HepG2 (cell line): ENCODE measurements around the gene DENND5A. TPM values are rescaled to one million over a fixed set of nuclear protein-coding genes. Genes with fewer than 3 reads are reported as not detected.

Experiments used
- ARID2 ChIP-seq: sonication (generic); formaldehyde crosslinking; IDR thresholded peaks from 2 replicates; pipeline ENCODE4 v1.8.1; 2022; ENCODE audit warnings: mild to moderate bottlenecking, missing genetic modification reagents, borderline replicate concordance
- ATF2 ChIP-seq: sonication (generic); formaldehyde crosslinking; IDR thresholded peaks from 2 replicates; pipeline ENCODE4 v1.4.0; 2020; ENCODE audit warnings: missing genetic modification reagents
- ATF5 ChIP-seq: sonication (generic); formaldehyde crosslinking; IDR thresholded peaks from 2 replicates; pipeline ENCODE4 v1.4.0; 2020; ENCODE audit warnings: mild to moderate bottlenecking, low read depth, missing genetic modification reagents
- CBFB ChIP-seq: sonication (generic); formaldehyde crosslinking; IDR thresholded peaks from 2 replicates; pipeline ENCODE4 v1.4.0; 2020; ENCODE audit warnings: missing genetic modification reagents
- CEBPB ChIP-seq: IDR thresholded peaks from 2 replicates; pipeline ENCODE4 v1.6.1; 2011; ENCODE audit warnings: low read depth, low read length, improper control_type of control experiment, borderline replicate concordance
- CEBPG ChIP-seq: IDR thresholded peaks from 2 replicates; pipeline ENCODE4 v1.6.1; 2016
- ELF1 ChIP-seq: sonication (generic); formaldehyde crosslinking; IDR thresholded peaks from 2 replicates; pipeline ENCODE4 v1.4.0; 2020; ENCODE audit warnings: missing genetic modification reagents
- ELF4 ChIP-seq: sonication (generic); formaldehyde crosslinking; IDR thresholded peaks from 2 replicates; pipeline ENCODE4 v1.5.0; 2020; ENCODE audit warnings: missing genetic modification reagents, mild to moderate bottlenecking, moderate library complexity, borderline replicate concordance
- NCOA1 ChIP-seq: sonication (generic); formaldehyde crosslinking; IDR thresholded peaks from 2 replicates; pipeline ENCODE4 v1.9.0; 2021; ENCODE audit warnings: missing genetic modification reagents
- SRF ChIP-seq: IDR thresholded peaks from 2 replicates; pipeline ENCODE4 v1.6.1; 2011; ENCODE audit warnings: mild to moderate bottlenecking, low read depth, low read length, moderate library complexity
- ZNF335 ChIP-seq: sonication (generic); formaldehyde crosslinking; IDR thresholded peaks from 2 replicates; pipeline ENCODE4 v1.4.0; 2020; ENCODE audit warnings: missing genetic modification reagents
- ZNF33A ChIP-seq: sonication (generic); formaldehyde crosslinking; IDR thresholded peaks from 2 replicates; pipeline ENCODE4 v1.5.1; 2020; ENCODE audit warnings: missing genetic modification reagents, mild to moderate bottlenecking, moderate library complexity, borderline replicate concordance
- ZNF451 ChIP-seq: sonication (generic); formaldehyde crosslinking; IDR thresholded peaks from 2 replicates; pipeline ENCODE4 v1.5.0; 2020; ENCODE audit warnings: mild to moderate bottlenecking, missing genetic modification reagents
- ZNF552 ChIP-seq: sonication (generic); formaldehyde crosslinking; IDR thresholded peaks from 2 replicates; pipeline ENCODE4 v1.9.0; 2022; ENCODE audit warnings: missing genetic modification reagents, mild to moderate bottlenecking, borderline replicate concordance
- ZNF609 ChIP-seq: sonication (generic); formaldehyde crosslinking; IDR thresholded peaks from 2 replicates; pipeline ENCODE4 v1.4.0; 2020; ENCODE audit warnings: mild to moderate bottlenecking, missing genetic modification reagents, borderline replicate concordance
- ZNF784 ChIP-seq: sonication (generic); formaldehyde crosslinking; IDR thresholded peaks from 2 replicates; pipeline ENCODE4 v1.5.1; 2020; ENCODE audit warnings: missing genetic modification reagents, mild to moderate bottlenecking, borderline replicate concordance
- polyA plus RNA-seq, 8 experiments: library from polyadenylated mRNA; depleted of rRNA in 3 of 8; stranded (reverse) in 7 of 8; unstranded in 1 of 8; fragments of >200 nt; fragmentation: Illumina TruSeq in 4 of 8; extraction: Trizol in 4 of 8; gene quantifications; 2 replicates each; pipeline versions ENCODE4 v1.2.1 to v1.2.3, GENCODE V29; 2011 to 2016; ENCODE audit warnings: low read depth in 4 of 8, missing spikeins in 1 of 8, mixed read lengths in 1 of 8; ENCODE audit not compliant: insufficient read depth in 1 of 8
- total RNA-seq, 5 experiments: library from RNA; depleted of rRNA; stranded (reverse); fragments of >200 nt; fragmentation: Illumina TruSeq; extraction: Trizol; gene quantifications; 2 replicates each; pipeline ENCODE4 v1.2.3, GENCODE V29; 2016; ENCODE audit warnings: low read depth in 1 of 5
- TF ChIP-seq, protein P1 (sequence below): sonication (generic); formaldehyde crosslinking; IDR thresholded peaks from 2 replicates; pipeline ENCODE4 v1.8.0; 2022; ENCODE audit warnings: missing genetic modification reagents, low read depth, mild to moderate bottlenecking, borderline replicate concordance
- TF ChIP-seq, protein P2 (sequence below): sonication (generic); formaldehyde crosslinking; IDR thresholded peaks from 2 replicates; pipeline ENCODE4 v1.8.0; 2022; ENCODE audit warnings: mild to moderate bottlenecking, missing genetic modification reagents, borderline replicate concordance

Gene DENND5A
- total and polyA plus RNA-seq, 2 of the 13 experiments (the other 11 are each of a cell fraction or from before 2014, with no cell fraction given), result 63.3 to 145 TPM

- TF ChIP-seq ATF5 (CRISPR knock-in tag), result no peak
- no peak for TF ChIP-seq NCOA1 (CRISPR knock-in tag)
- TF ChIP-seq, protein P1, sequence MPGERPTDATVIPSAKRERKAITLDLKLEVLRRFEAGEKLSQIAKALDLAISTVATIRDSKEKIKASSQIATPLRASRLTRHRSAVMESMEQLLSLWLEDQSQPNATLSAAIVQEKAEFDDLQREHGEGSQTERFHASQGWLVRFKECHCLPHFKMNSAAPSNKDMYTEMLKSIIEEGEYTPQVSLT (CRISPR knock-in tag), result no peak; the same call in 1 of the 2 replicates
- TF ChIP-seq ATF2, result peak; percentile 99
- TF ChIP-seq ZNF552, result 0 out of 2 replicates have a peak, but pooled peaks have one; percentile 23
- no peak for TF ChIP-seq ZNF609
- TF ChIP-seq, protein P2, sequence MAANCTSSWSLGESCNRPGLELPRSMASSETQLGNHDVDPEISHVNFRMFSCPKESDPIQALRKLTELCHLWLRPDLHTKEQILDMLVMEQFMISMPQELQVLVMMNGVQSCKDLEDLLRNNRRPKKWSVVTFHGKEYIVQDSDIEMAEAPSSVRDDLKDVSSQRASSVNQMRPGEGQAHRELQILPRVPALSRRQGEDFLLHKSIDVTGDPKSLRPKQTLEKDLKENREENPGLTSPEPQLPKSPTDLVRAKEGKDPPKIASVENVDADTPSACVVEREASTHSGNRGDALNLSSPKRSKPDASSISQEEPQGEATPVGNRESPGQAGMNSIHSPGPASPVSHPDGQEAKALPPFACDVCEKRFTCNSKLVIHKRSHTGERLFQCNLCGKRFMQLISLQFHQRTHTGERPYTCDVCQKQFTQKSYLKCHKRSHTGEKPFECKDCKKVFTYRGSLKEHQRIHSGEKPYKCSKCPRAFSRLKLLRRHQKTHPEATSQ (CRISPR knock-in tag), result no peak
- no peak for TF ChIP-seq ZNF33A (CRISPR knock-in tag)
- no peak for TF ChIP-seq ZNF784 (CRISPR knock-in tag)
- TF ChIP-seq ZNF335 (CRISPR knock-in tag), result no peak; the same call in 1 of the 2 replicates
- 0 out of 2 replicates have a peak, but pooled peaks have one; percentile 0 for TF ChIP-seq CBFB (CRISPR knock-in tag)
- TF ChIP-seq CEBPG (CRISPR knock-in tag), result no peak
- TF ChIP-seq ARID2 (CRISPR knock-in tag), result peak; percentile 69; the same call in 1 of the 2 replicates
- no peak for TF ChIP-seq CEBPB
- TF ChIP-seq ELF1 (CRISPR knock-in tag), result no peak
- TF ChIP-seq ZNF451, result 0 out of 2 replicates have a peak, but pooled peaks have one; percentile 10
- no peak for TF ChIP-seq ELF4 (CRISPR knock-in tag)
- TF ChIP-seq SRF, result no peak; the same call in 1 of the 2 replicates
Measured at GRCh38 chr11:9265211-9266131, at the start of gene DENND5A (continued).
